Gastroesophageal sphincter (tissue), 4 donors: Measurements from ENCODE around the gene PPP1R18. TPM values are rescaled to one million over a fixed set of nuclear protein-coding genes. Genes with fewer than 3 reads are reported as not detected.

ENCODE experiments used
- ATAC-seq: fragments of 150-250 bp; one replicate; pipeline ENCODE4 v1.9.1; 2016; ENCODE audit warnings: mild to moderate bottlenecking, moderate library complexity
- H3K27ac ChIP-seq, 4 donors: fragments of 200-600 bp; sonication (generic) in 3 of 4; 1 replicate in 3 of 4; 2 replicates in 1 of 4; pipeline ENCODE4 v1.5.1; 2016 to 2019
- H3K27me3 ChIP-seq: fragments of 200-600 bp; sonication (generic); one replicate; pipeline ENCODE4 v1.5.1; 2019
- H3K36me3 ChIP-seq, 2 donors: fragments of 200-600 bp; sonication (generic); one replicate each; pipeline ENCODE4 v1.5.1; 2019; ENCODE audit warnings: control low read depth in 1 of 2
- H3K4me1 ChIP-seq, 3 donors: fragments of 200-600 bp; sonication (generic); 1 replicate in 2 of 3; 2 replicates in 1 of 3; pipeline ENCODE4 v1.5.1; 2016 to 2019; ENCODE audit warnings: control low read depth in 2 of 3
- H3K4me3 ChIP-seq, 2 donors: fragments of 200-600 bp; sonication (generic); one replicate each; pipeline ENCODE4 v1.5.1; 2019; ENCODE audit warnings: mild to moderate bottlenecking in 1 of 2, moderate library complexity in 1 of 2
- H3K9me3 ChIP-seq, 3 donors: fragments of 200-600 bp; sonication (generic); one replicate each; pipeline ENCODE4 v1.5.1; 2017 to 2019; ENCODE audit warnings: control low read depth in 2 of 3
- EP300 ChIP-seq: sonication (generic); formaldehyde crosslinking; IDR thresholded peaks from one replicate; pipeline ENCODE4 v1.6.1; 2017; ENCODE audit warnings: antibody characterized with exemption, mild to moderate bottlenecking
- POLR2A ChIP-seq, 2 donors: fragments of 450-650 bp; IDR thresholded peaks; one replicate each; pipeline ENCODE4 v1.6.1; 2017; ENCODE audit warnings: antibody characterized with exemption in 2 of 2, mild to moderate bottlenecking in 2 of 2, moderate library complexity in 1 of 2
- POLR2AphosphoS5 ChIP-seq: sonication (generic); formaldehyde crosslinking; IDR thresholded peaks from one replicate; pipeline ENCODE4 v1.6.1; 2017; ENCODE audit warnings: antibody characterized with exemption
- WGBS, 2 donors: methylation state at CpG; one replicate each; pipeline ENCODE4 v1.1.5; 2018; ENCODE audit warnings: low coverage in 1 of 2; 5-methylcytosine and 5-hydroxymethylcytosine counted together
- total RNA-seq, 4 donors: library from RNA; depleted of rRNA; stranded (reverse); fragments of >200 nt; gene quantifications; one replicate each; pipeline ENCODE4 v1.1.0, GENCODE V29; 2016
- TF ChIP-seq, protein P1 (sequence below), 4 experiments: fragments of 200-600 bp in 2 of 4; fragments of 450-650 bp in 2 of 4; sonication (generic) in 1 of 4; IDR thresholded peaks; one replicate each; pipeline ENCODE4 v1.5.1; 2017 to 2019; ENCODE audit warnings: antibody characterized with exemption in 4 of 4, mild to moderate bottlenecking in 2 of 4, moderate library complexity in 2 of 4

PPP1R18 gene
- total RNA-seq, 4 donors from 2014 or later, result 45.3 to 65.8 (median 56.6) TPM

DNA sequence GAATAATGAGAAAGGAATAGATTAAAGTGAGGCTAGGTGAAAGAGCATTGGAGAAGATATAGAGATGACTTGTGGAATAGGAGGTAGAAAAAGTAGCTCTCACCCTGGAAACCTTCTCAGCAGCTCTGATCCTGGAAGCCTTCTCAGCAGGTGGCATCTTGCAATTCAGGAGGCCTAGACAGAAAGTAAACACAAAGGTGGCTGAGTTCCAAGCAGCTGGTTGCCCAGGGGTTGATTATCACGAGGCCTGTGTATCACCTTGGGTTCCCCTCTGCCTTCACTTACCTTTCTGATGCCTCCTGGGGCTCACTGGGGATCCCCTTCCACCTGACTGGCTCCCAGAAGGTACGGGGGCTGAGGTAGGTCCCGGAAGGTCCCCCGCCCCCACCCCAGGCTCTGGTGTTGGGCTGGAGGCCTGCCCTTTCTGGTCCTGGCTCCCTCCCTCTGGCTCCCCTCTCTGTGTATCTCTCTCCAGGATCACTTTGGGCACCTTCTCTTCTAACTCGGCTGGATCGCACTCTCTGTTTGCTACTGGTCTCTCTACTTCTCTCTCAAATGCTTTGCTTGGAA lies 20.9 kb upstream of the PPP1R18 start:
- whole genome bisulfite sequencing, 2 donors, result 63 to 75% methylated on average over 2 to 3 of the region's 6 CpGs
- Histone ChIP-seq H3K27me3 (no peaks in the 10 kb centered on the region), H3K9me3 (no peaks in the 10 kb centered on the region), H3K4me1 (no peaks in the 10 kb centered on the region), H3K36me3 (peaks cover 0 to 98% of the 10 kb centered on the region in 2 donors), H3K4me3 (no peak overlapping the region), H3K27ac (no peak overlapping the region)
- TF ChIP-seq EP300 (no peak), POLR2AphosphoS5 (no peak), POLR2A (IDR thresholded peaks at IDR 0.05) (no peak)
- TF ChIP-seq, protein P1, sequence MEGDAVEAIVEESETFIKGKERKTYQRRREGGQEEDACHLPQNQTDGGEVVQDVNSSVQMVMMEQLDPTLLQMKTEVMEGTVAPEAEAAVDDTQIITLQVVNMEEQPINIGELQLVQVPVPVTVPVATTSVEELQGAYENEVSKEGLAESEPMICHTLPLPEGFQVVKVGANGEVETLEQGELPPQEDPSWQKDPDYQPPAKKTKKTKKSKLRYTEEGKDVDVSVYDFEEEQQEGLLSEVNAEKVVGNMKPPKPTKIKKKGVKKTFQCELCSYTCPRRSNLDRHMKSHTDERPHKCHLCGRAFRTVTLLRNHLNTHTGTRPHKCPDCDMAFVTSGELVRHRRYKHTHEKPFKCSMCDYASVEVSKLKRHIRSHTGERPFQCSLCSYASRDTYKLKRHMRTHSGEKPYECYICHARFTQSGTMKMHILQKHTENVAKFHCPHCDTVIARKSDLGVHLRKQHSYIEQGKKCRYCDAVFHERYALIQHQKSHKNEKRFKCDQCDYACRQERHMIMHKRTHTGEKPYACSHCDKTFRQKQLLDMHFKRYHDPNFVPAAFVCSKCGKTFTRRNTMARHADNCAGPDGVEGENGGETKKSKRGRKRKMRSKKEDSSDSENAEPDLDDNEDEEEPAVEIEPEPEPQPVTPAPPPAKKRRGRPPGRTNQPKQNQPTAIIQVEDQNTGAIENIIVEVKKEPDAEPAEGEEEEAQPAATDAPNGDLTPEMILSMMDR (IDR thresholded peaks at IDR 0.05), result no peak
- no peak for ATAC-seq

DNA sequence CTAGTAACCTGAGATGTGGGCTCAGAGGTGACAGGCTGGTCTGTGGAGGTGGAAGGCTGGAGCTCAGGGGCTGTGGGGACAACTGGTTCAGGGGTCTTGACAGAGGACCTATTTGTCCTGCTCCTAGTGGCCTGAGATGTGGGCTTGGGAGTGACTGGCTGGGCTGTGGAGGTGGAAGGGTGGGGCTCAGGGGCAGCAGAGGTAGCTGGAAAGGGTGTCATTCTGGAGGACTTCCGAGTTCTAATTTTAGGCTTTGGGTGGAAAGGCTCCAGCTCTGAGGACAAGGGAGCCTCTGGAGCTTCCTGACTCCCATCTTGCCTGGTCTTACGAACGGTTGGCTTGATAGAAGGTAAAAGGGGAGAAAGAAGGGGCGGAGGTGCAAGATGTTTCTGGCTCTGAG lies 19.2 kb upstream of the PPP1R18 start:
- Histone ChIP-seq H3K4me3 (no peak overlapping the region), H3K4me1 (no peaks in the 10 kb centered on the region), H3K27me3 (no peaks in the 10 kb centered on the region), H3K27ac (no peak overlapping the region), H3K36me3 (peaks cover 0 to 97% of the 10 kb centered on the region in 2 donors), H3K9me3 (no peaks in the 10 kb centered on the region)
- no peak for ATAC-seq
- no peak for TF ChIP-seq EP300
- TF ChIP-seq, protein P1 (IDR thresholded peaks at IDR 0.05), result no peak
- no peak for TF ChIP-seq POLR2AphosphoS5
- no peak for TF ChIP-seq POLR2A (IDR thresholded peaks at IDR 0.05)
- WGBS, 2 donors, result 78% methylated on average over 3 of the region's 4 CpGs; no CpG with 5 or more reads in 1 of the 2 donors

DNA sequence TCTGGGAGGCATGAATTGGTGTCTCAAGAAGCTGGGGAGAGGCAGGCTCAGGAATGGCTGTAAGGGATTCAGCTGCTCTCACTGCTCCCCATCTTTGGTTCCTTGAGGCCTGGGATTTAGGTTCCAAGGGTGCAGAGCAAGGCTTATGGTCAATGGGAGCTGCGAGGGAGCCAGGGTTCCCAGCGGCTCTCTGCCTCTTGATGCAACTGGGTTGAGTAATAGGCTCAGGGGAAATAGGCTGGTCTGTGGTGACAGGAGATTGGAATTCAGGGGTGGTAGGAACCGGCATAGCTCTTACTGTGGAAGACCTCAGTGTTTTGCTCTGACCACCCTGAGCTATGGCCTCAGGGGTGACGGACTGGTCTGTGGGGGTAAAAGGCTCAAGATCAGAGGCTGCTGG lies 17.4 kb upstream of the PPP1R18 start:
- no peak overlapping the region for H3K27ac ChIP-seq
- H3K36me3 ChIP-seq, result peaks cover 0 to 96% of the 10 kb centered on the region in 2 donors
- no peaks in the 10 kb centered on the region for H3K9me3 ChIP-seq
- no peak for ATAC-seq
- H3K4me3 ChIP-seq, result no peak overlapping the region
- TF ChIP-seq, protein P1 (IDR thresholded peaks at IDR 0.05), result no peak
- TF ChIP-seq POLR2A (IDR thresholded peaks at IDR 0.05) (no peak), EP300 (no peak), POLR2AphosphoS5 (no peak)
- 83 to 100% methylated on average over 1 to 2 of the region's 4 CpGs for WGBS, 2 donors
- H3K4me1 ChIP-seq, result no peaks in the 10 kb centered on the region
- no peaks in the 10 kb centered on the region for H3K27me3 ChIP-seq

DNA sequence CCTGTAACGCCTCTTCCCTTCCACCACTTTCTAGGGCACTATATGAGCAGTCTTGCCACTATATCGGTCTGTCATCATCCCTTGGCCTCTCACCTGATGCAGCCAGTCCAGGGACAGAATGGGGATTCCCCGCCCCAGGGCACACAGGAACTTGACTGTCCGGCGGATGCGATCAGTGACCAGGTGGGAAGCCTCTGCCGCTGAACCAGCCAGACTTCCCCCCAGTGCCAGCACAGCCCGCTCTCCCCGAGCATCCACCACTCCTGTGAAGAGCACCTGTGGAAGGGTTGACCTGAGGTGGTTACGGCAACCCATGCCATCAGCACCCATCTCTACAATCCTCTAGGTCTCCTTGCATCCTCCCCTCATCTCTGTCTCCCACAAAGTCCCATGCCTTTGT lies 16.6 kb upstream of the PPP1R18 start:
- ATAC-seq, result no peak
- Histone ChIP-seq H3K27ac (no peak overlapping the region), H3K9me3 (no peaks in the 10 kb centered on the region), H3K27me3 (no peaks in the 10 kb centered on the region), H3K4me3 (no peak overlapping the region), H3K36me3 (peaks cover 0 to 90% of the 10 kb centered on the region in 2 donors), H3K4me1 (no peaks in the 10 kb centered on the region)
- no peak for TF ChIP-seq POLR2AphosphoS5
- no peak for TF ChIP-seq EP300
- TF ChIP-seq POLR2A (IDR thresholded peaks at IDR 0.05), result no peak
- TF ChIP-seq, protein P1 (IDR thresholded peaks at IDR 0.05), result no peak
- 93 to 100% methylated on average over 1 to 6 of the region's 10 CpGs for WGBS, 2 donors

DNA sequence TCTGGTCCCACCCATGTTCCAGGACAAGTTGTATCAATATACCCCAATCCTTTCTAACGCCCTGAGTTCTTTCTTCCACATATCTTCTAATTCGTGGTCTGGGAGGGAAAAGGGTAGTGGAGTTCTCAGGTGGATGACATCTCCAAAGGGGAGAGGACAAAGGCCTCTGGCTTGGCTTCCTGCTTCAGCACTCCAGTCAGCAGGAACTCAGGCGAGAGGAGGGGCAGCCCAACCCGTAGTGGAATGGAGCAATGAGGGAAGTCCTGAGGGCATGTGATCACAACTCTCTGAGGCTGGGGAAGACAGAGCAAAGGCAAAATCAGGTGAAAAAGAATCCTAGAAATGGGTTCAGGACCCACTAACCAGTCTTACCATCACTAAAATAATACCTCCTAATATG lies 13.9 kb upstream of the PPP1R18 start:
- peak; percentile 55 for ATAC-seq
- H3K4me3 ChIP-seq, result no peak overlapping the region
- H3K27ac ChIP-seq, result no peak overlapping the region
- 54 to 59% methylated on average over 3 to 4 of the region's 4 CpGs for WGBS, 2 donors
- no peaks in the 10 kb centered on the region for H3K9me3 ChIP-seq
- TF ChIP-seq, protein P1 (IDR thresholded peaks at IDR 0.05), result no peak
- no peak for TF ChIP-seq EP300
- TF ChIP-seq POLR2AphosphoS5, result no peak
- TF ChIP-seq POLR2A (IDR thresholded peaks at IDR 0.05), result no peak
- H3K36me3 ChIP-seq, result peaks cover 0 to 63% of the 10 kb centered on the region in 2 donors
- no peaks in the 10 kb centered on the region for H3K27me3 ChIP-seq
- no peaks in the 10 kb centered on the region for H3K4me1 ChIP-seq
